Measurements from ENCODE around the gene SLC25A38.
A peak's percentile ranks its signal among the peaks of the same experiment; 100 is the strongest.

SLC25A38 gene

DNA sequence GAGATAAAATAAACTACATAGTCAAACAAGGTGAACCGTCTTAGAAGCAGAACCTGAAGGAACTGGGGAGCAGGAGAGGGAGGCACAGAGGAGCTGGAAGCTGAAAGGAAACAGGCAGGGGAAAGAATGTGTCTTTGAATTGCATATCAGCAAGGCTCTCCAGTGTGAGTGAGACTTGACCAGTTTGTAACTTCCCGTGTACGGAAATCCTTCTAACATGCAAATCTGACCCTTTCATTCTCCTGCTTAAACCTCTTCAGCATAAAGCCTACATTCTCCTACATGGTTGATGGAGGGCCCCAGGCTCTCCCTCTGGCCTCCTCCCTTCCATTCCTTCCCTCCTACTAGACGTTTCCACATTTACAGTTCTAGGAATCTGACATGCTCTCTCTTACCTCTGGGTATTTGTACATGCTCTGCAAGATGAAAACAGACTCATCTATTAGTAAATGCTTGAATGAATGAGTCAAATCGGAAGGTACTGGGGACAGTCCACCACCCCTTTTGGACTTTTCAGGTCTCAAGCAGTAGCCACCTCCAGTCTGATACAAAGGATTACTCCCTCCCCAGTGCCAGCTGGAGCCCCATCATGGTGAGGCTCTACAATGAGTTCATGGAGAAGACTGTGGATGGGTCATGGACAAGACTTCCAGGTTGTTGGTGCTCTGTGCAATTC is 6.1 kb upstream of the SLC25A38 start:
- no peak for DNase-seq (ENCODE audit: low read depth)

DNA sequence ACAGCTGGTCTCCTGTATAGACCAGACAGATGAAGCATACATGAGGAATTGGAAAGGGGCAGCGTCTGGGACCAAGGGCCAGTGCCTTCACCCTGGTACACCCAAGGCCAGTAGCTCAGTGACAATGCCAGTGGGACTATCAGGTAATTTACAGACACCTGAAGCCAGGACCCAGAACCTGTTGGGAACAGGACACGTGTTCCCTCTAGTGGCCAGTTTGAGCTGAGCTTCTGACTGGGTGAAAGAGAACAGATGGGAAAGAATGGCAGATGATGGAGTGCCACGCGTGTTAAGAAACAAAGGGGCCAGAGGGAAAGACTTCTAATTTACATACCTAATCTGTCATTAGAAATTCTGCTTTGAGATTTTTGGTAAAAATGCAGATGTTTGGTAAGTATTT is 5.1 kb upstream of the SLC25A38 start:
- DNase-seq (ENCODE audit: low read depth), result peak; percentile 34

DNA sequence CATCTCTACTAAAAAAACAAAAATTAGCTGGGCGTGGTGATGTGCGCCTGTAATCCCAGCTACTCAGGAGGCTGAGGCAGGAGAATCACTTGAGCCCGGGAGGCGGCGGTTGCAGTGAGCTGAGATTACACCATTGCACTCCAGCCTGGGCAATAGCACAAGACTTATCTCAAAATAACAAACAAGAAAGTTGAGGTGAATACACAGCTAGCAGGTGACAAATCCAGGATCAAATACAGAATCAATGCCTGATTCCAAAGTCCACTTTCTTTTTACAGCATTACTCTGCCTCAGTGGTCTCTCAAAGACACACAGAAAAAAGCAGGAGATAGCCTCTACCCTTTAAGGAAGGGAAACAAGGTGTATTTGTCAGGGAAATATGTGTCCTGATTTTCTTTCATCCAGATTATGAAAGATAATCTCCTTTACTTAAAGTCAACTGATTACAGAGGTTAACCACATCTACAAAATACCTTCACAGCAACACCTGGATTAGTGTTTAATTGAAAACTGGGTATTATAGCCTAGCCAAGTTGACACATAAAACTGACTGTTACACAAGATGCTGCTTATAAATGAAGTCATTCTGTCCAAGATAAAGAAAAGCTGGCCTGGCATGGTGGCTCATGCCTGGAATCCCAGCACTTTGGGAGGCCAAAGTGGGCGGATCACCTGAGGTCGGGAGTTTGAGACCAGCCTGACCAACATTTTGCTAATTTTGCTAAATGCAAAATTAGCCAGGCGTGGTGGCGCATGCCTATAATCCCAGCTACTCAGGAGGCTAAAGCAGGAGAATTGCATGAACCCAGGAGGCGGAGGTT is 4.0 kb upstream of the SLC25A38 start:
- no peak for DNase-seq (ENCODE audit: low read depth)

DNA sequence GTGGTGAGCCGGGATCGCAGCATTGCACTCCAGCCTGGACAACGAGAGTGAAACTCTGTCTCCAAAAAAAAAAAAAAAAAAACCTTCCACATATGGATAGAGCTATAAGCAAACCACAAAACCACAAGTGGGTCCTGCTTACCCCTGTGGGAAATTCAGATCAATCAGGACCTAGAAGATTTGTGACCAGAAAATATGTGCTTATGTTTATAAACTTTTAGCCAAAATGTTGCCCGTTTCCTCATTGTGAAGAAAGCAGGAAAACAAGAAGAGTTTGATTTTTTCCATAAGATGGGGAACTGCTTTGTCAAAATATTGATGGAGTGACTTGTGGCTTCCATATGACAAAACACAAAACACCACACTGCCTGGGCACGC is 3.4 kb upstream of the SLC25A38 start:
- DNase-seq (ENCODE audit: low read depth), result no peak

DNA sequence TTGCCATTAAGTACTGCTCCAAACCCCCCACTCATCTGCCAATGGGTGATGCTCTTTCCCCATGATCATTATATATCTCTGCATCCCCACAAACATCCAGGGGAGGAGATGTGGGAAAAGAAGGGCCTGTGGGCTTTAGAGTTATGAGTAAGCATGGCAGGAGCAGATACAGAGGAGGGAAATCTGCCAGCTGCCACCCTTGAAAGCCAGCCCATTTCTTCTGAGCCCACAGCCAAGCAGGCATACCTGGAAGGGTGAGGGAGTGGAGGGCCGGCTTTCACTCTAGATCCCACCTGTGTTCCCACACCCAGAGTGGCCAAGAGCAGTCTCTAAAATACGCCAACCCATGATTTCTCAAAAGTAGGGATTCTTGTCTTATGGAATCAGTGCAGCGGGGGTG is 1.7 kb upstream of the SLC25A38 start:
- DNase-seq (ENCODE audit: low read depth), result no peak

DNA sequence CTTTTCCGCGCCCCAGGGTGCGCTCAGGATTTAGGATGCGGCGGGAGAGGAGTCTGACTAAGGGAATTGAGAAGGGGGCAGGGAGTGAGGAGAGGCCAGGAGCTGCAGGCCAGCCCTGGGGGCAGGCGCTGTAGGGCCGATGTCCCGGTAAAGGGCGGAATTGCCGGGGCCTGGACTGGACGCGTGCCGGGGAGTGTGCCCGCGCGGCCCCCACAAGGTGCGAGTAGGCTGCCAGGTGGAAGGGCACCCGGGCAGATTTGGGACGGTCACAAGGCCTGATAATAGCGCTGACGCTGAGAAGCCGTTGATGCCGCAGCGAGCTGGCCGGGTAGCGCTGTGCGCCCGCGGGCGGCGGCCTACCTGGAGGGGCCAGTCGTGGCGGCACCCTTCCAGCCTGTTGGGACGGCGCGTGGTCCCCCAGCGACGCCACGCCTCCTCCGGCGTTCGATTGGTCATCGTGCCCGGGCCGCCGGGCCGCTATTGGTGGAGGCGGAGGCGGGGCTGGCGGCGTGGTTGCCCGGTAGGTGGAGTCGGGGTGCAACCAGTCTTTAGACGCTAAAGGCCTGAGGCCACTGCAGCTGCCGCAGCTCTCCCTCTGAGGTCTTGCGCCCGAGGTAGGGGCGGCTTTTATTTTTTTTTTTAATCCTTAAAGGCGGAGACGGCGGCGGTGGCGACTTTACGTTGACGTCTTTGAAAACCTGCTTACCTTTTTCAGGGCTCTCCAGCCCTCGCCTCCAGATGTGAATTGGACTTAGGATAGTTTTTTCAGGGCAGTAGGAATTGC is 903 bp downstream of the SLC25A38 start:
- DNase-seq (ENCODE audit: low read depth), result peak; percentile 87

DNA sequence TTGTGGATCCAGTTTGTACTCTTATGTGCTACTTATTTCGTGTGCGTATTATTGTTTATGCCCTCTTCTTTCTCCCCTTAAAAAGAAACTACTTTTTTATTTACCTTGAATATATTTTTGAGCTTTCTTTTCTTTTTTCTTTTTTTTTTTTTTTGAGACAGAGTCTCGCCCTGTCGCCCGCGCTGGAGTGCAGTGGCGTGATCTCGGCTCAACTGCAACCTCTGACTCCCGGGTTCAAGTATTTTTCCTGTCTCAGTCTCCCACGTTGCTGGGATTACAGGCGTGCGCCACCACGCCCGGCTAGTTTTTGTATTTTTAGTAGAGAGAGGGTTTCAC is 1.5 kb downstream of the SLC25A38 start:
- no peak for DNase-seq (ENCODE audit: low read depth)

DNA sequence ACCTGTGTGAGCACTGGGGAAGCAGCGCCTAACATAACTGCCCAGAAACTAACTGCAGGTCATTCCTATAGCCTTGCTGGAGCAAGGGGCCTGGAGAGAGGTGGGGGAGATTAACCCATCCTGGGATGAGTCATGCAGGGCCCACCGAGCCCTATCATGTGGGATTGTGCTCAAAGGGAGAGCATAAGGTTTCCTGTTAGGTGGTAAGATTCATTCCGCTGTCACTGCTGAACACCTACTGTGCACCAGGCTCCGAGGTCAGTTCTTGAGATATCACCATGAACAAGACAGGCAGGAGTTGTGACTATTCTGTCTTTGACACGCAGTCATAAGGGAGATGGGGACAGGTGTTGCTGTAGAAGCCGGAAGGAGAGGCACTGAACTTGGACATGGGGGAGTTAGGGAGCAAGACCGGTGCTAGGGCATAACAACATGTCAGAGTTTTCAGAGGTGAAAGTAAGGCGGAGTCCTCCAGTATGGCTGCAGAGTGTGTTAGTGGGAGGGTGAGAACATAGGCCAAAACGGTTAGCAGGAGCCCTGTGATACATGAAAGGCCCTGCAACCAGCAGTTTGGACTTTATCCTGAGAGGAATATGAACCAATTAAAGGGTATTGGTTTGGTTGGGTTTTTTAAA is 2.4 kb downstream of the SLC25A38 start:
- no peak for DNase-seq (ENCODE audit: low read depth)

DNA sequence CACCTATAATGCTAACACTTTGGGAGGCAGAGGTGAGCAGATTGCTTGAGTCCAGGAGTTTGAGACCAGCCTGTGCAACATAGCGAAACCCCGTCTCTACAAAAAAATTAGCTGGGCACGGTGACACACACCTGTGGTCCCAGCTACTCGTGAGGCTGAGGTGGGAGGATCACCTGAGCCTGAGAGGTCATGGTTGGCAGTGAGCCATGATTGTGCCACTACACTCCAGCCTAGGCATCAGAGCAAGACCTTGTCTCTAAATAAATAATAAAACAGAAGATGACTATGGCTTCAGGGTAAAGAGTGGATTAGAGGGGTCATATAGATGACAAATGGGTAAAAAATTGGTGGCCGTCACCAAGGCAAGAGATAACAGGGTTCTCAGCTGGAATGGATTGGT is 3.1 kb downstream of the SLC25A38 start:
- no peak for DNase-seq (ENCODE audit: low read depth)

DNA sequence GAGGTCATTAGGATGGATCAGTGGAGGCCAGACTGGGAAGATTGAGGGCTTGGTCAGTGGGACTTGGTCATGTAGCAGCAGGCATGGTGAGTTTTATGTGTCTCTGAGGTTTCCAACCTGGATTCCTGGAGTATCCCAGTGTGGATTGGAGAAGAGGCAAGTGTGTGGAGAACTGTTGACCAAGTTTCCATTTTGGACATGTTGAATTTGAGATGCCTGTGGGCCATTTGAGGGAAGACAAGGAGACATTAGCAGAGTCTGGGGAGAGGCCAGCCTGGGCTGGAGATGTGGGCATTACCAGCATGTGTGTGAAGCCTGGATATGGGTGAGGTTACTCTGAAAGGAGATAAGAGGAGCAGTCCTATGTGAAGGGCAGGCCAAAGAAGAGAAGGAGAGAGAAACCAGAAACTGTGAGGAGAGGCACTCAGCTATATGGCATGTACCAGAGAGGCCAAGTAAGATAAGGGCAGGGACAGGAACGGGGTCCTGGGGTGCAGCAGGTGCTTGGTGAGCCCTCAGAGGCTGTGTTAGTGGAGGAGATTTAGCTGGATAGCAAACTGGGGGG is 4.3 kb downstream of the SLC25A38 start:
- no peak for DNase-seq (ENCODE audit: low read depth)

DNA sequence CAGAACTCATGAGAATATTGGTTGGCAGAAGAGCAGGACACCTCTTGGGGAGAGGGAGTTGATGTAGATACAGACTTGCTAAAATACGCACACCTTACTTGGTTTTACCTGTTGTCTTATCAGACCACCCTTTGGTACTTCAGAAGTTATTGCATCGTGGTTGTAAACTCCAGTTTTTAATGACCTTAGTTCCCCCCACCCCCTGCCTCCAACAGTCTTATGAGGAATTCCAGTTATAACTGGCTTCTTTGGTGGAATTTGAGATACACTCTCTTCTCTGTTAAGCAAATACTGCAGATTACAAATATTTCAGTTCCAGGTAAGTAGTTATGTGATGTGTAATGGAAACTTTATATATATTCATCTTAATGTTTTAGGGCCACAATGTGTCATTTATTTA is 5.0 kb downstream of the SLC25A38 start:
- no peak for DNase-seq (ENCODE audit: low read depth)

DNA sequence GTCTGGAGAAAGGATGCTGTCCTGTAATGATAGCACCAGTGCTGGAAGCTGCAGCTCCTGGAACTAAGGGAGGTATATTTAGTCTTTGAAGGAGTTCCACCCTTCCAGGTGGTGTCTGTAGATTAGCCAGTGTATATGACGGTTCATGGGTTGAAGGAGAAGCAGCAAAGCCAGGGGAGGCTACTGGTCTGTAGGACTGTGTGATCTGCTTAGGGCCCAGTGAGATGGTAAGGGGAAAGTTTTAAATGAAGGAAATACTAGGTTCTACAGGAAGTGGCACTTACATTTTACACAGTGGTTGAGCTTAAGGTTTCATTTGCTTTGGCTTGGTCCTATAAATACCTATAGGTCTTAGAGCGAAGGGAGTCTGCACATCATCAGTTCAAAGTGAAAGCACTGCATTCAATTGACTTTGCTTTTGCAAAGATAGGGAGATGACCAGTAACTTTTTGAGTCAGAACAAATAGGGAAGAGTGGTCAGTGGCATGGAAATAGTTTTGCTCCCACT is 5.6 kb downstream of the SLC25A38 start:
- no peak for DNase-seq (ENCODE audit: low read depth)

DNA sequence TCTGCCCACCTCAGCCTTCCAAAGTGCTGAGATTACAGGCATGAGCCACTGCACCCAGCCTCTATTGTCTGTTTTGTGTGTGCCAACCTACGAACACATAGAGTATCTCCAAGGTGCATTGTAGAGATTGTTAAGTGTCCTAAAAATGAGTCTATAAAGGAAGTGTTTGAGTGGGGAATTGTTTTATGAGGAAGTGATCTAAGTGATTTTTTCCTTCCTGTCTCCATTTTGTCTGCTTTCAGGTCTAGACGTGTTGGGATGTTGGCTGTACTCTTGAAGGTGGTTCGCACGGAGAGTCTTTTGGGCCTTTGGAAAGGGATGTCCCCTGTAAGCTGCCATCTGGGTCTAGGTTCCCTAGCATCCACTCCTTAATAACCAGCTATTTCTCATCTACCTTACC is 7.0 kb downstream of the SLC25A38 start:
- no peak for DNase-seq (ENCODE audit: low read depth)

DNA sequence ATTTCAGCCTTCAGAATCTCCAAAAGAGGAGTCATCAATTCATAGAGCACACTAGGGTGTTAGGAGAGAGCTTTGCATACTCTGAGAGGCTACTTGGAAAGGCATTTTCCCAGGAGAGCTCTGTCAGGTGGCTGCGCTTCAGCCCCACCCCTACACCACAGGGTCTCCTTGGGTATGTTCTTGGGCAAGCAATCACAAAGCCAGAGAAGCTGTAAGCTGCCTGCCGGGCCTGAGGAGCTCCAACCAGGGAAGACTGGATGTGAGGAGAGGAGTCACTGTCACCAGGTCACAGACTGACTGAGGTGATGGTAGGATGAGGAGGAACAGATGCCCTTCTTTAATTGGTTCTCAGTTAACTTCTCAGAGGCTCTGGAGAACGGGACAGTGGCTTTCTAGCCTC is 13.5 kb downstream of the SLC25A38 start:
- DNase-seq (ENCODE audit: low read depth), result no peak

DNA sequence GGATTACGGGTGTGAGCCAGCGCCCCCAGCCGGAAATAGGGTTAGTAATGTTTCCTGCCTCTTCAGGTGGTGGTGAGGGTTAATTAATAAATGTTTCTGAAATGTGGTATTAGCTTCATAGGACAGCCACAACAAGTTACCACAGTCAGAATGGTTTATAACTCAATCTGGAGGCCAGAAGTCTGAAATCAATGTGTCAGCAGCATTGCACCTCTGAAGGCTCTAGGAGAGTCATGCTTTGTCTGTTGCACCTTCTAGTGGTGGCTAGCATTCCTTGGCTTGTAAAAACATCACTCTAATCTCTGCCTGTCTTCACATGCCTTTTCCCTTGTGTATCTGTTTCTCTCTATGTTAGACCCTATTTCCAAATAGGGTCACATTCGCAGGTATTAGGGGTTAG is 15.5 kb downstream of the SLC25A38 start:
- no peak for DNase-seq (ENCODE audit: low read depth)

DNA sequence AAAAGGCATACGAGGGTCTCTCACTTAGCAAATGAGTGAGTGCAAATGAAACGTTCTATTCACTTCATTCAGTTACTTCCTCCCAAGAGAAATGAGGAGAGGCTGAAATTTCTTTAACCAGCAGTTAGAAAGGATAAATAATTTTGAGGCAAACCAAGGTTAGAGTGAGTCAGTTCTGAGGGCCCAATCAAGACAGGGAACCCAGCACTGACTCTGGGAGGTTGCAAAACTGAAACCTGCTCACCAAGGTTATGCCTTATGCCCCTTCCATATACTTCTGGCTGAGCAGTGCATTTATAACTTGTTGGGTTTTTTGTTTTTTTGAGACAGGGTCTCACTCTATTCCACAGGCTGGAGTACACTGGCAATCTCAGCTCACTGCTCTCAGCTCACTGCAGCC is 18.8 kb downstream of the SLC25A38 start:
- DNase-seq (ENCODE audit: low read depth), result no peak

DNA sequence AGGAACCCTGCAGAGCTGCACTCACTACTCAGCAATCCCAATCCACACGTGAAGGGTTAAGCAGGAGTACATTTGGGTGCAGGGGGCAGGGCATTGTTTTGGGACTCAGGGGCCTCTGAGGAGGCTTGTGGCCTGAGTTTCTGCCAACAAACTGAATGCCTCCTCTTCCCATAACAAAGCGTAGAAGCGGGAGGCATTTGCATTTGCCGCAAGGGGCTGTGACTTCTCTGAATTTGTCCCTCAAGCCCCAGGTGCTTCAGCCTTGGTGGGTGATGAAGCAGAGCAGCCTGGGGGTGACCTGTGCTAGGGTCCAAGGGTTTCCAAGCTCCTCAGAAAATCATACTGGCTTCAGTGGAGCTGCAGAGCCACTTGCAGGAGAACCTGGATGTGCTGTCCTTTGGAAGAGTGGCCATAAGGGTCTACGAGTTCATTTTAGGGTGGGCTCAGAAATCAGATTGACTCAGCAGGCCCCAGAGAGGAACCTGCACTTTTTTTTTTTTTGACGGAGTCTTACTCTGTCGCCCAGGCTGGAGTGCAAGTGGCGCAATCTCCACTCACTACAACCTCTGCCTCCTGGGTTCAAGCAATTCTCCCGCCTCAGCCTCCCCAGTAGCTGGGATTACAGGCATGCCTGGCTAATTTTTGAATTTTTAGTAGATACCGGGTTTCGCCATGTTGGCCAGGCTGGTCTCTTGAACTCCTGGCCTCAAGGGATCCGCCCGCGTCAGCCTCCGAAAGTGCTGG is 21.9 kb downstream of the SLC25A38 start:
- no peak for DNase-seq (ENCODE audit: low read depth)

DNA sequence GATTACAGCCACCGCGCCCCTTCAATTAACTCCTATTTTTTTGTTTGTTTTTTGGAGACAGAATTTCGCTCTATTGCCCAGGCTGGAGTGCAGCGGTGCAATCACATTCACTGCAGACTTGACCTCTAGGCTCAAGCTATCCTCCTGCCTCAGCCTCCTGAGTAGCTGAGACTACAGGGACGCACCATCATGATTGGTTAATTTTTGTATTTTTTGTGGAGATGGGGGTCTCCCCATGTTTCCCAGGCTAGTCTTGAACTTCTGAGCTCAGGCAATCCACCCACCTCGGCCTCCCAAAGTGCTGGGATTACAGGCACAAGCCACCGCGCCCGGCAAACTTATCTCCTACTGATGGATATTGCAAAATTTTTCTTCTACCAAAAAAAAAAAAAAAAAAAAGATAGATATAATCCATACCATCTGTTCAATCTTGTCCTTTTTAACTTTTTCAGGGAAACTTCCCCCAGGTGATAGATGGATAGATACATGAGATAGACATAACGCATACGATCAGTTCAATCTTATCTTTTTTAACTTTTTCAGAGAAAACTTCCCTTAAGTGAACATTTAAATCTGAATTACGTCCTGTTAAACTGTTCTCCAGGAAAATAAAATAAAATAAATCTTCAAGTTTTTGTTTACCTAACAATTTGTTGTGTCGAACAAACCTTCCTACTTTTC is 22.7 kb downstream of the SLC25A38 start:
- no peak for DNase-seq (ENCODE audit: low read depth)

DNA sequence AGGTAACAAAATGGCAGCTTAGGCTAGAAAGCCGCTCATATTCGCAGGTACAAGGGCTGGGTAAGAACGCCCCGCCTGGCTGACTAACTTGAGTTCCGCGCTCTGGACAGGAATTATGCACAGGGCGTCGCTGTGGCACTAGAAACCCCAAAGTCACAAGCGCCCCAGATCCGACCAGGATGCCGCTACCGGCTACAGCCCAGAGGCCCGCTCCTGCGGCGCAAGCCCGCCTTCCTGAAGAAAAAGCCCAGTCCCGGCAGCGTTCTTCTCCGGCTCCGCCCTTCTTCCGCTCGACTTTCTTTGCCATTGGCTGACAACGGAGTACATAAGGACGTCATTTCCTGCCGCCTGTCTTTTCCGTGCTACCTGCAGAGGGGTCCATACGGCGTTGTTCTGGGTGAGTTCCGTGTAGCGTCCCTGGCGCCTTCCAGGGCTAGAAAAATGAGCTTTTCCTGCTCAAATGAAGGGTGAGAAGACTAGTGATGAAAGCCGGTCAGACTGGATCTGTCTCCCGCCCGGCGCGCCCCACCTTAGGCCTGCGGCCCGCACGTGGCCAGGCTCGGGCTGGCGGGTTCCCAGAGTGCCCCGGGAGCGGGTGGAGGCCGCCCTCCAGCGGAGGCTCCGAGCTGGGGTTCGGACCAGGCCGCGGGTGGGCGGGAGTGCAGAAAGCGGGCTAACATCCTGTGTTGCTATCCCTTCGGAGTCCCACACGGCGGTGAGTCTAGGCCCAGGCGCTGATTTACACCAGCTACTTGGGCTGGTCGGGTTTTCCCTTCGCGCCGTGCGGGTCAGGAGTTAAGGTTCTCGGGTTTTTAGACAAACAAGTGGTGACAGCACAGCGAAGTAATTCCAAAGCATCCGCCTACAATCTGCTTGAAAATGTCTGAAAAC is 23.4 kb downstream of the SLC25A38 start, which contains the start of gene RPSA:
RPSA (plus strand) TSS at position 353 of the 891 bp plus-strand sequence. CDS start 934 bp downstream, outside the sequence.
- peak; percentile 83 for DNase-seq (ENCODE audit: low read depth)

DNA sequence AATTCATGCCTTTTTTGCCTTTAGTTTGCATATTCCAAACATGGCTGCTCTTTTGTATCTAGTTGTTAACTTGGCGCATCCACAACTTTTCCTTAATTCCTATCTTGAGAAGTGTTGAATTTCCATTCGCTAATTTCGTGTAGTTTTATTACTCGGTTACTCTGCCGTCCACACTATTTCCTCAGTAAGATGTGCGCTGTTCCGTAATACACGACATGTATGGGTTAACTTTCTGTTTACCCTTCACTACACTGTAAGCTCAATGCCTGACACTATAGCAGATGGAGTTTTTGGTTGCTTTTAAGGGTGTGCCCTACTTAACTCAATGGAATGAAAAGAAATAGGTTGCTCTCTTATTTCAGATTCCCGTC is 24.1 kb downstream of the SLC25A38 start:
- no peak for DNase-seq (ENCODE audit: low read depth)

All from stimulated activated CD8-positive, alpha-beta memory T cell treated with anti-CD3 and anti-CD28 coated beads, Interleukin-15, amount 100 ng/mL, for 1 hour (primary cell).